KMS-11 (cell line): ENCODE data around the gene CIAO2B.

Experiments used
- H2AFZ ChIP-seq: fragments of 200-600 bp; sonication (generic); 2 replicates; pipeline ENCODE4 v1.6.1; 2016; ENCODE audit warnings: antibody characterized with exemption, mixed run types, low read depth
- H3K27ac ChIP-seq: fragments of 200-600 bp; sonication (generic); 2 replicates; pipeline ENCODE4 v1.6.1; 2016; ENCODE audit warnings: mild to moderate bottlenecking, mixed run types
- H3K27me3 ChIP-seq: fragments of 200-600 bp; sonication (generic); 2 replicates; pipeline ENCODE4 v1.6.1; 2017; ENCODE audit warnings: mild to moderate bottlenecking, low read depth, mixed run types, moderate library complexity; ENCODE audit not compliant: insufficient read depth
- H3K36me3 ChIP-seq: fragments of 200-600 bp; sonication (generic); 2 replicates; pipeline ENCODE4 v1.6.1; 2017; ENCODE audit warnings: mild to moderate bottlenecking, mixed run types; ENCODE audit not compliant: insufficient read depth
- H3K4me1 ChIP-seq: fragments of 200-600 bp; sonication (generic); 2 replicates; pipeline ENCODE4 v1.6.1; 2016; ENCODE audit warnings: mild to moderate bottlenecking, low read depth, mixed run types; ENCODE audit not compliant: poor library complexity, severe bottlenecking
- H3K4me2 ChIP-seq: fragments of 200-600 bp; sonication (generic); 2 replicates; pipeline ENCODE4 v1.7.0; 2016; ENCODE audit warnings: mild to moderate bottlenecking, mixed run types
- H3K4me3 ChIP-seq: fragments of 200-600 bp; sonication (generic); IDR thresholded peaks from 2 replicates; pipeline ENCODE4 v1.6.1; 2017; ENCODE audit warnings: low read depth, low read length, mixed read lengths; ENCODE audit not compliant: insufficient read depth
- H3K79me2 ChIP-seq: fragments of 200-600 bp; sonication (generic); 2 replicates; pipeline ENCODE4 v1.6.1; 2016; ENCODE audit warnings: low read depth, mixed run types; ENCODE audit not compliant: insufficient read depth
- H3K9ac ChIP-seq: fragments of 200-600 bp; sonication (generic); 2 replicates; pipeline ENCODE4 v1.6.1; 2016; ENCODE audit warnings: mild to moderate bottlenecking, mixed run types
- H4K20me1 ChIP-seq: fragments of 200-600 bp; sonication (generic); 2 replicates; pipeline ENCODE4 v1.6.1; 2016; ENCODE audit warnings: mild to moderate bottlenecking, mixed run types; ENCODE audit not compliant: insufficient read depth
- TF ChIP-seq, protein P1 (sequence below): fragments of 200-600 bp; sonication (generic); conservative IDR thresholded peaks from 2 replicates; pipeline ENCODE4 v1.6.1; 2017; ENCODE audit warnings: low read depth, mild to moderate bottlenecking, antibody characterized with exemption, low read length, moderate library complexity, mixed read lengths

Gene CIAO2B

DNA sequence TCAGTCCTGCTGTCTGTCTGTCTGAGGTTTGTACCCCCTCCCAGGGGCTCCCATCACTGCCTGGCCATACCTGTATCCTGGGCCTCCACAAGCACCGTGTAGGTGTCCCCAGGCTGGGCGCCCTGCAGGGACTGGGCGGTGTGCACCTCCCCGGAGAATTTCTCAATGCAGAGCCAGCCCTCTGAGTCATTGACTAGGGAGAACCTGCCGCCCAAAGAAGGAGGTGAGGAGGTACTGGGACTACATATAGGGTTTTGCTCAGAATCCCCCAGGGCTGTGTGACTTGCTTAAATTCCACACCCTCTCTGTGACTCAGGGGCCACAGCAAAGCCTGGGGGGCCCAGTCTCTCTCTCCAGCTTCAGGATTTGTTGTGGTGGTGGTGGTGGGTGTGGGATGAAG lies 23.1 kb downstream of the CIAO2B start:
- no peaks in the 10 kb centered on the region for H3K36me3 ChIP-seq
- H3K27ac ChIP-seq = no peak overlapping the region
- H3K4me2 ChIP-seq = no peak overlapping the region
- H3K79me2 ChIP-seq = no peaks in the 10 kb centered on the region
- no peak overlapping the region for H3K4me3 ChIP-seq
- H2AFZ ChIP-seq = no peak overlapping the region
- no peaks in the 10 kb centered on the region for H3K4me1 ChIP-seq
- TF ChIP-seq, protein P1, sequence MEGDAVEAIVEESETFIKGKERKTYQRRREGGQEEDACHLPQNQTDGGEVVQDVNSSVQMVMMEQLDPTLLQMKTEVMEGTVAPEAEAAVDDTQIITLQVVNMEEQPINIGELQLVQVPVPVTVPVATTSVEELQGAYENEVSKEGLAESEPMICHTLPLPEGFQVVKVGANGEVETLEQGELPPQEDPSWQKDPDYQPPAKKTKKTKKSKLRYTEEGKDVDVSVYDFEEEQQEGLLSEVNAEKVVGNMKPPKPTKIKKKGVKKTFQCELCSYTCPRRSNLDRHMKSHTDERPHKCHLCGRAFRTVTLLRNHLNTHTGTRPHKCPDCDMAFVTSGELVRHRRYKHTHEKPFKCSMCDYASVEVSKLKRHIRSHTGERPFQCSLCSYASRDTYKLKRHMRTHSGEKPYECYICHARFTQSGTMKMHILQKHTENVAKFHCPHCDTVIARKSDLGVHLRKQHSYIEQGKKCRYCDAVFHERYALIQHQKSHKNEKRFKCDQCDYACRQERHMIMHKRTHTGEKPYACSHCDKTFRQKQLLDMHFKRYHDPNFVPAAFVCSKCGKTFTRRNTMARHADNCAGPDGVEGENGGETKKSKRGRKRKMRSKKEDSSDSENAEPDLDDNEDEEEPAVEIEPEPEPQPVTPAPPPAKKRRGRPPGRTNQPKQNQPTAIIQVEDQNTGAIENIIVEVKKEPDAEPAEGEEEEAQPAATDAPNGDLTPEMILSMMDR = no peak
- no peaks in the 10 kb centered on the region for H4K20me1 ChIP-seq
- H3K27me3 ChIP-seq = peaks cover 3% of the 10 kb centered on the region; the same call in 1 of the 2 replicates
- H3K9ac ChIP-seq = no peak overlapping the region

DNA sequence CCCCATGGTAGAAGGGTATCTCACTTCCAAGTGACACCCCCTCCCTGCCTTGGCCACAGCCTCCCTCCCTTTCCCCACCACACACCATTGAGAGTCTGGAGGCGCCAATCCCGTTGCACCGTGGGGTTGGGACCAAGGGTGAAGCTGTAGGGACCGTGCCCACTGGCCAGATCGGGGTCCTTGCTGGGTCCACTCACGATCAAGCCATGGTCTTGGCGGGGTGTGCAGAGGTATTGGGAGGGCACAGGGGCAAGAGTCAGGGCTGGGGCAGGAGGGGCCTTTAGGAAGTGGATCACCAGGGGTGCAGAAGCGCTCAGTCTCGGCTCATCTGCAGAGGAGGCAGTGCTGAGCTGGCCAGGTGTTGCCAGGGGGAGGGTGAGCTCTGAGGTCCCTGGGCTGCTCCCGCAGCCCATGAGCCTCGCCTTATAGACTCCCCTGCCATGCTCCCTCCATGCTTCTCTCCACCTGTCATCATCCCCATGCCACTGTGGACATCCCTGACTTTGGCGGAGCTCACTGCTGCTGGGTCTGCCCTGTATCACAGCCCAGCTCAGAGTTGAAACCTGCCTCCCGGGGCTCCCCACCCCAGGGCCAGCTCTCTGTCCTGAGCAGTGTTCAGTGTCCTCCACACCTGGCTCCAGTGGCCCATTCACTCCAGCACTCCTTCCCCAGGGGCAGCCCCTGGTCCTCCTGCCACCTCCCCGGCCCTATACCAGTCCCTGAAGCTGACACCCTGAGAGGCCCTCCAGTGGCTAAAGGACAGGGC lies 23.8 kb downstream of the CIAO2B start:
- Histone ChIP-seq H3K9ac (no peak overlapping the region), H3K27ac (no peak overlapping the region), H3K4me1 (peaks cover 7% of the 10 kb centered on the region), H3K4me2 (no peak overlapping the region), H3K36me3 (no peaks in the 10 kb centered on the region), H4K20me1 (no peaks in the 10 kb centered on the region), H2AFZ (no peak overlapping the region), H3K4me3 (no peak overlapping the region), H3K27me3 (no peaks in the 10 kb centered on the region; the same call in 1 of the 2 replicates), H3K79me2 (no peaks in the 10 kb centered on the region)
- TF ChIP-seq, protein P1 = no peak

DNA sequence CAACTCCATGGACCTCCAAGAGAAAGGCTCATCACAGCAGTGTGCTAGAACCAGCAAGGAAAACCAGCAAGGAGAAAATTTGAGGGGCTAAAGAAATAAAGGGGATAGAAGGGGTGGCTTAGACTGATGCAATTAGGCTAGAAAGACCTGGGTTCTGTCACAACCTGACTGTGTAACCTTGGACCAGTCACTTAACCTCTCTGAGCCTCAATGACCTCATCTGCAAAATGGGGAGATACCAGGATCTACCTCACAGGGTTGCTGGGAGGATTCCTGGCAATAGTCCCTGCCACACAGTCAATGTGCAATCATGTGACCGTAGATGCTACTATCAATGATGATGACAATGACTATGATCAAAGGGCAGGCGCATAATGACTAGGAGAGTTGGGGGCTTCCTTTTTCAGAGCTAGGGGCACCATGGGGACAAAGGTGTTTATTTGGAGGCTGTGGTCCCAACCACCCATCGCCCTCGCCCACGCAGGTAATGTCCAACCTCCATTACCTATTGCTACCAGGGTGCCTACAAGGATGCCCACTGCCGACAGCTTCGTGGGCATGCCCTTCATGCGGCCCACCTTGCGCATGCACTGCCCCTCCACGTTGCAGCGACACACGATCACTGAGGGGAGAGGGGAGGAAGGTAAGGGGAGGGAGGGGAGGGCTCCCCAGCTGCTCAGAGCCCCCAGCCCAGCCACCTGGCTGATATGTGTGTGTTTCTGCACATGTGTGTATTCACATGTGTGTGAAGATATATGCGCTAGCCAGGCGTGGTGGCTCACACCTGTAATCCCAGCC lies 25.2 kb downstream of the CIAO2B start:
- H3K9ac ChIP-seq = no peak overlapping the region
- H3K36me3 ChIP-seq = no peaks in the 10 kb centered on the region
- TF ChIP-seq, protein P1 = no peak
- H3K4me2 ChIP-seq = no peak overlapping the region
- H3K27ac ChIP-seq = no peak overlapping the region
- H3K79me2 ChIP-seq = no peaks in the 10 kb centered on the region
- peaks cover 9% of the 10 kb centered on the region for H3K4me1 ChIP-seq
- no peaks in the 10 kb centered on the region; the same call in 1 of the 2 replicates for H3K27me3 ChIP-seq
- H2AFZ ChIP-seq = no peak overlapping the region
- H3K4me3 ChIP-seq = no peak overlapping the region
- H4K20me1 ChIP-seq = no peaks in the 10 kb centered on the region

DNA sequence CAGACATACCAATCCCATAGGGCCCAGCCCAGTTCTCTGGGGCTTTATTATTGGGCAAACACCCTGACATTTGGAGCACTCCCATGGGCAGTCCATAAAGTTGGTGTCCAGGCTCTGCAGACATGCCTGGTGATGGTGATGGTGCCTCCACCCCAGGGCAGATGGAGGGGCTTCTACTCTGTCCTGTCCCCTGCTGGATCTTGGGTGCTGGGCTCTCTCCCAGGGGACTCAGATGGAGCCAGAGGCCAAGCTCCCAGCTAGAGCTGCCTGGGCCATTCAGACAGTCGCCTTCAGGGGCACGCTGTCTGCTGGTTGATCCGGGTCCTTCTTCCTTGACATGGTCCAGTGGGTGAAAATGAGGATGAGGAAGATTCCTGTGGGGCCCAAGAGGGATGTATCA lies 26.1 kb downstream of the CIAO2B start:
- no peaks in the 10 kb centered on the region; the same call in 1 of the 2 replicates for H3K27me3 ChIP-seq
- TF ChIP-seq, protein P1 = no peak
- H3K79me2 ChIP-seq = no peaks in the 10 kb centered on the region
- no peak overlapping the region for H2AFZ ChIP-seq
- no peak overlapping the region for H3K4me3 ChIP-seq
- H3K9ac ChIP-seq = no peak overlapping the region
- peaks cover 9% of the 10 kb centered on the region for H3K4me1 ChIP-seq
- no peaks in the 10 kb centered on the region for H3K36me3 ChIP-seq
- no peaks in the 10 kb centered on the region for H4K20me1 ChIP-seq
- H3K4me2 ChIP-seq = no peak overlapping the region
- no peak overlapping the region for H3K27ac ChIP-seq
